ENCODE results near the gene CACNG7.

The CACNG7 gene

DNA sequence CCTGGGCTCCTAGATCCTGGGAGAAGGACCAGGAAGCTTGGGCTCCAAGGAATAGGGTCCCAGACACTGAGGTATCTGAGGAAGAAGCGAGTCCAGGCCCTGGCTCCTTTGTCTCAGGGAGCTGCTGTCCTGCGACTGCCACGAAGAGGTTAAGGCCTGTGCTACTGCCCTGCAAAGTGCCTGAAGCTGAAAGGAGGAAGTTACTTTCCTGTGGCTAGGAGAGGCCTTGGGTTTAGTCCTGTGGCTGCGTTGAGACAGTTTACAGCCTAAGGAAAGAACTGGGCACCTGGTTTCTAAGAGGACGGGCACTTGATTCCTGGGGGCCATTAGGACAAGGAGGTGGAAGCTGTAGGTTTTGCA, 38.6 kb upstream of the CACNG7 start:
- Histone ChIP-seq H3K27ac (ENCODE audit: low read depth, low read length) (no peak overlapping the region), H3K36me3 (ENCODE audit: control insufficient read depth, insufficient read depth, low read length) (peaks cover 45% of the 10 kb centered on the region), H3K27me3 (ENCODE audit: control insufficient read depth, insufficient read depth, low read length) (no peaks in the 10 kb centered on the region)

DNA sequence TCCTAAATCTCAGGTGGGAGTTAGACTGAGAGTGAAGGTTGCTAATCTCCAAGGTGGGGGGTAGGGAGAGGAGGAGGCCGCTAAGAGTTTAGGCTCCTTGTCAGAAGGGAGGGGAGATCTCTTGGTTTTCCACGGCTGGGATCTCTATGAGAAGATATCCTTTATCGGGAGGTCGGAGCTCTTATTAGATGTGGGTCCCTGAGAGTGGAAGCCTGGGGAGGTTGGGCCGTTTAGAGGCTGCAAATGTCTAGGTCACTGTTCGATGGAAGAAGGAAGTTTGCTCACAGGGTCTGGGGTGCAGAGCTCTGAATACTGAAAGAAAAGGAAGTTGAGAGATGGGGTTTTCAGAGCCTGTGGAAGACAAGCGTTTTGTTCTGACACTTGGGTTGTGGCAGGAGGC, 37.6 kb upstream of the CACNG7 start:
- Histone ChIP-seq H3K36me3 (ENCODE audit: control insufficient read depth, insufficient read depth, low read length) (peaks cover 51% of the 10 kb centered on the region), H3K4me1 (ENCODE audit: control insufficient read depth, insufficient read depth, low read length) (no peaks in the 10 kb centered on the region; the same call in 1 of the 2 replicates), H3K9me3 (ENCODE audit: control insufficient read depth, insufficient read depth, low read depth, low read length) (no peaks in the 10 kb centered on the region), H3K9ac (ENCODE audit: low read length) (no peak overlapping the region), H3K27me3 (ENCODE audit: control insufficient read depth, insufficient read depth, low read length) (no peaks in the 10 kb centered on the region), H3K27ac (ENCODE audit: low read depth, low read length) (no peak overlapping the region), H3K4me3 (ENCODE audit: low read depth, low read length) (no peak overlapping the region)

More for the DNA sequence above, 38.6 kb upstream of the CACNG7 start:
- Histone ChIP-seq H3K9me3 (ENCODE audit: control insufficient read depth, insufficient read depth, low read depth, low read length) (no peaks in the 10 kb centered on the region), H3K4me3 (ENCODE audit: low read depth, low read length) (0 out of 2 replicates have a peak overlapping the region, but pooled peaks have one; percentile 2), H3K4me1 (ENCODE audit: control insufficient read depth, insufficient read depth, low read length) (peaks cover 4% of the 10 kb centered on the region), H3K9ac (ENCODE audit: low read length) (peak overlapping the region; percentile 36)

DNA sequence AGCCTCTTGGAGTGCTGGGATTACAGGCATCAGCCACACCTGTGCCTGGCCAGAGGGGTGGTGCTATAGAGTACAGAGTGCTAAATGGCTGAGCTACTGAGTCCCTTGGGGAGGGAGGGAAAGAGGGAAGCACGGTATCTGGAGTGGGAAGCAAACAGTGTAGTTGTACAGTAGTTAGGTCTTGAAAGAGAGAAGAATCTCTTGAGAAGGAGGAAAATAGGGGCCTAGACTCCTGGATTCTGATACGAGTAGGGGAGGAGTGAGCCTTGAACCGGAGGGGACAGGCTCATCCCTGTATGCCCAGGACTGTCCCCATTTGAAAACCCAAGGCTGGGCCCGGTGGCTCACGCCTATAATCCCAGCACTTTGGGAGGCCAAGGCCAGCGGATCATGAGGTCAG, 36.3 kb upstream of the CACNG7 start:
- H3K27me3 ChIP-seq (ENCODE audit: control insufficient read depth, insufficient read depth, low read length): no peaks in the 10 kb centered on the region
- H3K4me3 ChIP-seq (ENCODE audit: low read depth, low read length): no peak overlapping the region
- H3K36me3 ChIP-seq (ENCODE audit: control insufficient read depth, insufficient read depth, low read length): peaks cover 53% of the 10 kb centered on the region
- H3K9me3 ChIP-seq (ENCODE audit: control insufficient read depth, insufficient read depth, low read depth, low read length): no peaks in the 10 kb centered on the region
- H3K9ac ChIP-seq (ENCODE audit: low read length): no peak overlapping the region
- H3K4me1 ChIP-seq (ENCODE audit: control insufficient read depth, insufficient read depth, low read length): peaks cover 6% of the 10 kb centered on the region; the same call in 1 of the 2 replicates
- H3K27ac ChIP-seq (ENCODE audit: low read depth, low read length): no peak overlapping the region

DNA sequence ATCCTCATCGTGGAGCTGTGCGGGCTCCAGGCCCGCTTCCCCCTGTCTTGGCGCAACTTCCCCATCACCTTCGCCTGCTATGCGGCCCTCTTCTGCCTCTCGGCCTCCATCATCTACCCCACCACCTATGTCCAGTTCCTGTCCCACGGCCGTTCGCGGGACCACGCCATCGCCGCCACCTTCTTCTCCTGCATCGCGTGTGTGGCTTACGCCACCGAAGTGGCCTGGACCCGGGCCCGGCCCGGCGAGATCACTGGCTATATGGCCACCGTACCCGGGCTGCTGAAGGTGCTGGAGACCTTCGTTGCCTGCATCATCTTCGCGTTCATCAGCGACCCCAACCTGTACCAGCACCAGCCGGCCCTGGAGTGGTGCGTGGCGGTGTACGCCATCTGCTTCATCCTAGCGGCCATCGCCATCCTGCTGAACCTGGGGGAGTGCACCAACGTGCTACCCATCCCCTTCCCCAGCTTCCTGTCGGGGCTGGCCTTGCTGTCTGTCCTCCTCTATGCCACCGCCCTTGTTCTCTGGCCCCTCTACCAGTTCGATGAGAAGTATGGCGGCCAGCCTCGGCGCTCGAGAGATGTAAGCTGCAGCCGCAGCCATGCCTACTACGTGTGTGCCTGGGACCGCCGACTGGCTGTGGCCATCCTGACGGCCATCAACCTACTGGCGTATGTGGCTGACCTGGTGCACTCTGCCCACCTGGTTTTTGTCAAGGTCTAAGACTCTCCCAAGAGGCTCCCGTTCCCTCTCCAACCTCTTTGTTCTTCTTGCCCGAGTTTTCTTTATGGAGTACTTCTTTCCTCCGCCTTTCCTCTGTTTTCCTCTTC, 35.1 kb upstream of the CACNG7 start:
- peaks cover 8% of the 10 kb centered on the region; the same call in 1 of the 2 replicates for H3K4me1 ChIP-seq (ENCODE audit: control insufficient read depth, insufficient read depth, low read length)
- H3K4me3 ChIP-seq (ENCODE audit: low read depth, low read length): no peak overlapping the region
- no peak overlapping the region for H3K27ac ChIP-seq (ENCODE audit: low read depth, low read length)
- peaks cover 53% of the 10 kb centered on the region for H3K36me3 ChIP-seq (ENCODE audit: control insufficient read depth, insufficient read depth, low read length)
- no peaks in the 10 kb centered on the region for H3K27me3 ChIP-seq (ENCODE audit: control insufficient read depth, insufficient read depth, low read length)
- H3K9me3 ChIP-seq (ENCODE audit: control insufficient read depth, insufficient read depth, low read depth, low read length): no peaks in the 10 kb centered on the region
- no peak overlapping the region for H3K9ac ChIP-seq (ENCODE audit: low read length)

DNA sequence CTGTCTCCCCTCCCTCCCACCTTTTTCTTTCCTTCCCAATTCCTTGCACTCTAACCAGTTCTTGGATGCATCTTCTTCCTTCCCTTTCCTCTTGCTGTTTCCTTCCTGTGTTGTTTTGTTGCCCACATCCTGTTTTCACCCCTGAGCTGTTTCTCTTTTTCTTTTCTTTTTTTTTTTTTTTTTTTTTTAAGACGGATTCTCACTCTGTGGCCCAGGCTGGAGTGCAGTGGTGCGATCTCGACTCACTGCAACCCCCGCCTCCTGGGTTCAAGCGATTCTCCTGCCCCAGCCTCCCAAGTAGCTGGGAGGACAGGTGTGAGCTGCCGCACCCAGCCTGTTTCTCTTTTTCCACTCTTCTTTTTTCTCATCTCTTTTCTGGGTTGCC, 34.5 kb upstream of the CACNG7 start:
- Histone ChIP-seq H3K27ac (ENCODE audit: low read depth, low read length) (no peak overlapping the region), H3K4me3 (ENCODE audit: low read depth, low read length) (no peak overlapping the region), H3K27me3 (ENCODE audit: control insufficient read depth, insufficient read depth, low read length) (peaks cover under 1% of the 10 kb centered on the region; the same call in 1 of the 2 replicates), H3K9ac (ENCODE audit: low read length) (no peak overlapping the region), H3K9me3 (ENCODE audit: control insufficient read depth, insufficient read depth, low read depth, low read length) (no peaks in the 10 kb centered on the region), H3K36me3 (ENCODE audit: control insufficient read depth, insufficient read depth, low read length) (peaks cover 53% of the 10 kb centered on the region), H3K4me1 (ENCODE audit: control insufficient read depth, insufficient read depth, low read length) (peaks cover 8% of the 10 kb centered on the region; the same call in 1 of the 2 replicates)

DNA sequence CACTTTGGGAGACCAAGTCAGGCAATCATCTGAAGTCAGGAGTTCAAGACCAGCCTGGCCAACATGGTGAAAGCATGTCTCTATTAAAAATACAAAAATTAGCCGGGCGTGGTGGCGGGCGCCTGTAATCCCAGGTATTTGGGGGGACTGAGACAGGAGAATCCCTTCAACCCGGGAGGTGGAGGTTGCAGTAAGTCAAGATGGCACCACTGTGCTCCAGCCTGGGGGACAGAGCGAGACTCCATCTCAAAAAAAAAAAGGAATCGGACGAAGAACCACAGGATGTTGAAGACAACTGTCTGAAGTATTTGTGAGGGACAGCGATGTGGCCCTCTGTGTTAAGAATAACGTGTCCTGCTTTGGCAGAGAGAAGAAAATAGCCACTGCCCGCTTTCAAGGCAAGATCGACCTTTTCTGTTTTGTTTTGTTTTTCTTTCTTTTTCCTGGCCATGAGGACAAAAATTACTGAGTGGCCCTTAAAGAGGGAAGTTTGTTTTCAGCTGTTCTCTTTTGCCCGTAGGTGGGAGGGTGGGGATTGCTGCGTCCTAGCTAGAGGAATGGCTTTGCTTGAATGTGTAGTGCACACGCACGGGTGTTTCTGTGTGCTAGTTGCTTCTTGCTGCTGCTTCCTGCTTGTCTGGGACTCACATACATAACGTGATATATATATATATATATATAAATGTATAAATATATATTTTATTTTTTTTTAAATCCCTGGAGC, 33.3 kb upstream of the CACNG7 start:
- Histone ChIP-seq H3K27ac (ENCODE audit: low read depth, low read length) (no peak overlapping the region), H3K27me3 (ENCODE audit: control insufficient read depth, insufficient read depth, low read length) (peaks cover 11% of the 10 kb centered on the region), H3K9me3 (ENCODE audit: control insufficient read depth, insufficient read depth, low read depth, low read length) (no peaks in the 10 kb centered on the region), H3K4me3 (ENCODE audit: low read depth, low read length) (no peak overlapping the region), H3K9ac (ENCODE audit: low read length) (no peak overlapping the region), H3K36me3 (ENCODE audit: control insufficient read depth, insufficient read depth, low read length) (peaks cover 48% of the 10 kb centered on the region), H3K4me1 (ENCODE audit: control insufficient read depth, insufficient read depth, low read length) (peaks cover 11% of the 10 kb centered on the region; the same call in 1 of the 2 replicates)

DNA sequence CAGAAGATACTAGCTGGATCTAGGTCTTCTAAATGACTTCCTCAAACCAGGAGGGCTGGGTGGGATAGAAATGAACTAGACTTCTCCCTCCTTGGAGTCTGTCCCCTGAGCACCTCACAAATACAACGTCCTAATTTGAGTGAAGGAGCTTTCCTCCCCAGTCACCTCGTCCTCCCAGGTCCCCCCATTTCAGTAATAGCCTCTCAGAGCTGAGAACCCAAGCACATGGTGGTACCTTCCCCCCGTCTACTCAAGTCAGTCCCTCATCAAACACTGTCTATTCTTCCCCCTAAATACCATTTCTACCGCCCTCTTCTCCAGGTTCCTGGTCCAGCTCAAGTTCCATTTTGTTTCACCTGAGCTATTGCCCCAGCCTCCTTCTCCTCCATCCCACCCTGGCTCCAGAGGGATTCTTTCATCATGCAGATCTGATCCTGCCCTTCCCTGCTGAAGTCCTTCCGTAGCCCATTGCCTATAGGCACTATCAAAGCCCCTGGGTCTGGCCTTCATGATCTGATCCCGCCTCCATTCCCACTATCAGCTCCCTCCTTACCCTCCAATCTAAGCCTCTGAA, 32.3 kb upstream of the CACNG7 start:
- H3K9me3 ChIP-seq (ENCODE audit: control insufficient read depth, insufficient read depth, low read depth, low read length): no peaks in the 10 kb centered on the region
- H3K9ac ChIP-seq (ENCODE audit: low read length): no peak overlapping the region
- H3K4me3 ChIP-seq (ENCODE audit: low read depth, low read length): no peak overlapping the region
- peaks cover 41% of the 10 kb centered on the region for H3K36me3 ChIP-seq (ENCODE audit: control insufficient read depth, insufficient read depth, low read length)
- H3K27ac ChIP-seq (ENCODE audit: low read depth, low read length): no peak overlapping the region
- H3K27me3 ChIP-seq (ENCODE audit: control insufficient read depth, insufficient read depth, low read length): peaks cover 18% of the 10 kb centered on the region
- H3K4me1 ChIP-seq (ENCODE audit: control insufficient read depth, insufficient read depth, low read length): peaks cover 20% of the 10 kb centered on the region; the same call in 1 of the 2 replicates

DNA sequence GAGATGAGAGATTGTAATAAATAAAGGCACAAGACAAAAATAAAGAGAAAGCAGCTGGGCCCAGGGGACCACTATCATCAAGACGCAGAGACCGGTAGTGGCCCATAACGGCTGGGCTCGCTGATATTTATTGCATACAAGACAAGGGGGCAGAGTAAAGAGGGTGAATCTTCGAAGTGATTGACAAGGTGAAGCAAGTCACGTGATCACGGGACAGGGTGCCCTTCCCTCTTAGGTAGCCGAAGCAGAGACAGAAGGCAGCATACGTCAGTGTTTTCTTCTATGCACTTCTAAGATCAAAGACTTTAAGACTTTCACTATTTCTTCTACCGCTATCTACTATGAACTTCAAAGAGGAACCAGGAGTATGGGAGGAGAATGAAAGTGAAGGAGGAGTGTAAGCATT, 31.7 kb upstream of the CACNG7 start:
- Histone ChIP-seq H3K4me3 (ENCODE audit: low read depth, low read length) (no peak overlapping the region), H3K36me3 (ENCODE audit: control insufficient read depth, insufficient read depth, low read length) (peaks cover 36% of the 10 kb centered on the region), H3K27ac (ENCODE audit: low read depth, low read length) (no peak overlapping the region), H3K9ac (ENCODE audit: low read length) (no peak overlapping the region), H3K9me3 (ENCODE audit: control insufficient read depth, insufficient read depth, low read depth, low read length) (no peaks in the 10 kb centered on the region), H3K4me1 (ENCODE audit: control insufficient read depth, insufficient read depth, low read length) (peaks cover 21% of the 10 kb centered on the region; the same call in 1 of the 2 replicates), H3K27me3 (ENCODE audit: control insufficient read depth, insufficient read depth, low read length) (peaks cover 23% of the 10 kb centered on the region)

DNA sequence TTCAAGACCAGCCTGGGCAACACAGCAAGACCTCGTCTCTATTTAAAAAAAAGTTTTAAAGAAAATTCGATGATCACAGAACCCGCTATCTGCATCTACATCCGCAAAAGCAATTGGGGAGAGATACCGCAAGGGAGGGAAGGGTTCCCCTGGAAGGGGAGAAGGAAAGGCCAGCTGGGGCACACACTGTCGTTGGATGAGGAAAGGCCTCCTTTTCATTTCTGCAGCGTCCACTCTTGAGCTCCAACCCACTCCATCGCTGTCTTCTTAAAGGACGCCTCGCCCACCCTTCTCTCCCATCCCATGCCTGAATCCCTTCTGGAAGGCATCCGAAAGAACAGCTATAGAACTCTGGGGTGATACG, 30.3 kb upstream of the CACNG7 start:
- Histone ChIP-seq H3K27me3 (ENCODE audit: control insufficient read depth, insufficient read depth, low read length) (peaks cover 35% of the 10 kb centered on the region), H3K36me3 (ENCODE audit: control insufficient read depth, insufficient read depth, low read length) (peaks cover 24% of the 10 kb centered on the region), H3K4me1 (ENCODE audit: control insufficient read depth, insufficient read depth, low read length) (peaks cover 29% of the 10 kb centered on the region), H3K27ac (ENCODE audit: low read depth, low read length) (peak overlapping the region; percentile 28; the same call in 1 of the 2 replicates), H3K9ac (ENCODE audit: low read length) (peak overlapping the region; percentile 76), H3K9me3 (ENCODE audit: control insufficient read depth, insufficient read depth, low read depth, low read length) (no peaks in the 10 kb centered on the region), H3K4me3 (ENCODE audit: low read depth, low read length) (peak overlapping the region; percentile 70)

DNA sequence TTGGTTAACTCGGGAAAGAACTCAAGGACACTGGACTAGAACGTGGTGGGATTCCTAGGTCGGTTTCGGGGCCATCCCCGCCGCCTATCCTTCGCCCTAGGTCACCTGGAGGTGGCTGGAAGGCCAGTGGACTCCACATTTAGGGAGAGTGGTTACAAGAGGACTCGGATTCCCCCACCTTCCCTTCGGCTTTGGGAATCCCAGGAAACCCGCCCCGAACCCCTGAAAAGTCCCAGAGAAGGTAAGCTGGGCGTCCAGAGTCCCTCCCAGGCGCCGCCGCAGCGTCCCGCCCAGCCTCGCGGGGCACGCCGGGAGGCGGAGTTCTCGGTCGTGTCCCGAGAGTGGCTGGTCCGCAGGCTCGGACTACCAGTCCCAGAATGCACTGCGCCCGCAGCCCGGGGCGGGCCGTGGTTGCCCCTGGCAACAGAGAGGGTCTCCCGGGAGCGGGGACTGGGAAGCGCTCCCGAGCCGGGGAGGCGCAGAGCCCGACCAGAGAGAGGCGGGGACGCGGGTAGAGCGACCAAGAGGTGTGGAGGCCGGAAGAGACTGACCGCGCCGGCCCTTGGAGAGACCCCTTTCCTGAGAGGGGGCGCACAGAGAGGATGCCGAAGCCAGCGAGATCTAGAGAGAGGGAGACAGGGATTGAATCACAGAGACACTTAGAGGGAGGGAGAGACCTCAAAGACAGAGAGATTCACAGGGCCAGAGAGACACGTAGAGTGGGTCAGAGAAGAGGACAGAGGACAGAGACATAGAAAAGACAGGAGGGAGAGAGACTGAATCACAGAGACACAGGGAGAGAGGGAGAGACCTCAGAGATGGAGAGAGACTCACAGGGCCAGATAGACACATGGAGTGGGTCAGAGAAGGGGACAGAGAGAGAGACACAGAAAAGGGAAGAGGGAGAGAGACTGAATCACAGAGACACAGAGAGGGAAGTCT, 29.7 kb upstream of the CACNG7 start:
- Histone ChIP-seq H3K27ac (ENCODE audit: low read depth, low read length) (peak overlapping the region; percentile 28; the same call in 1 of the 2 replicates), H3K27me3 (ENCODE audit: control insufficient read depth, insufficient read depth, low read length) (peaks cover 42% of the 10 kb centered on the region), H3K36me3 (ENCODE audit: control insufficient read depth, insufficient read depth, low read length) (peaks cover 17% of the 10 kb centered on the region), H3K9me3 (ENCODE audit: control insufficient read depth, insufficient read depth, low read depth, low read length) (no peaks in the 10 kb centered on the region), H3K4me3 (ENCODE audit: low read depth, low read length) (peak overlapping the region; percentile 70), H3K9ac (ENCODE audit: low read length) (peak overlapping the region; percentile 76), H3K4me1 (ENCODE audit: control insufficient read depth, insufficient read depth, low read length) (peaks cover 32% of the 10 kb centered on the region)

Measured in HUES6 (cell line).